ENCODE measurements around the gene CWC15. TPM values are rescaled to one million over a fixed set of nuclear protein-coding genes. Genes with fewer than 3 reads are reported as not detected.

CWC15 gene
- total RNA-seq, 4 donors from 2014 or later: 32.9 to 54.8 (median 44.1) TPM

- no peaks in the 10 kb centered on the region for H3K27me3 ChIP-seq
- ATAC-seq: no peak
- H3K9me3 ChIP-seq: no peaks in the 10 kb centered on the region
- H3K27ac ChIP-seq: peak overlapping the region in 3 of 4 donors; percentile 9 to 77 (median 68)
- H3K36me3 ChIP-seq: no peaks in the 10 kb centered on the region
- 90 to 100% methylated on average over 2 of the region's 2 CpGs for WGBS, 2 donors (ENCODE audit: low coverage in 1 of 2)
- no peak overlapping the region for H3K4me3 ChIP-seq
- TF ChIP-seq EP300 (IDR thresholded peaks at IDR 0.05) (no peak), CTCF (IDR thresholded peaks at IDR 0.05) (no peak), POLR2AphosphoS5 (IDR thresholded peaks at IDR 0.05) (no peak), POLR2A (IDR thresholded peaks at IDR 0.05) (no peak)
- peaks cover 5 to 26% (median 9%) of the 10 kb centered on the region in 3 donors for H3K4me1 ChIP-seq
These were observed 34.0 kb downstream of the CWC15 start for GRCh38 chr11:94939346-94939745.

- Histone ChIP-seq H3K36me3 (no peaks in the 10 kb centered on the region), H3K4me1 (peaks cover 8 to 36% (median 9%) of the 10 kb centered on the region in 3 donors), H3K27ac (peak overlapping the region; percentile 66 to 79 (median 72)), H3K4me3 (no peak overlapping the region), H3K9me3 (no peaks in the 10 kb centered on the region), H3K27me3 (no peaks in the 10 kb centered on the region)
- ATAC-seq: peak; percentile 89
- TF ChIP-seq CTCF (IDR thresholded peaks at IDR 0.05): no peak
- TF ChIP-seq EP300 (IDR thresholded peaks at IDR 0.05): no peak
- TF ChIP-seq POLR2AphosphoS5 (IDR thresholded peaks at IDR 0.05): peak; percentile 7
- WGBS, 2 donors (ENCODE audit: low coverage in 1 of 2): 1 to 3% methylated on average over 8 of the region's 9 CpGs
These were observed 35.0 kb downstream of the CWC15 start for GRCh38 chr11:94938095-94939055.

- Histone ChIP-seq H3K27me3 (no peaks in the 10 kb centered on the region), H3K36me3 (no peaks in the 10 kb centered on the region), H3K9me3 (no peaks in the 10 kb centered on the region), H3K4me1 (peaks cover 9 to 45% (median 13%) of the 10 kb centered on the region in 3 donors), H3K4me3 (no peak overlapping the region), H3K27ac (no peak overlapping the region)
- 77 to 91% methylated on average over 3 of the region's 3 CpGs for whole genome bisulfite sequencing, 2 donors (ENCODE audit: low coverage in 1 of 2)
- ATAC-seq: no peak
- TF ChIP-seq EP300 (IDR thresholded peaks at IDR 0.05): no peak
- no peak for TF ChIP-seq POLR2A (IDR thresholded peaks at IDR 0.05)
- no peak for TF ChIP-seq CTCF (IDR thresholded peaks at IDR 0.05)
- TF ChIP-seq POLR2AphosphoS5 (IDR thresholded peaks at IDR 0.05): no peak
These were observed 38.5 kb downstream of the CWC15 start for GRCh38 chr11:94934846-94935245.

DNA sequence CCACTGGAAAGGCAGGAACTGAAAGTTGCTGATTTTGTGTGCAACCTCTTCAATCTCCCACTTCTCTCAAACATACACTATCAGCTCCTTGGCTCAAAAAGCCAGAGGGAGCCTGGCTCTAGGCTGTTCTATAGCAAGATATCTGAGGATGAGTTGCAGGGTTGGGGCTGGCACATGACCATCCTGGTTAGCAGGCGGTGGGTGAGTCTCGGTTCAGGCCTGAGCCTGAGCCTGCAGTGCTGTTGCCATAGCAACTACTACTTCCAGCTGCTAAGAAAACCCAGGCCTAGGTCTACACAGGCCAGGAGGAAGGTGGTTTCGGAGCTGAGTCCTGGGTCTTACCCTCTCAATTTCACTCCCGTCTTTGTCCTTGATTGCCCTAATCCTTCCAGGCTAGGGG is 39.0 kb downstream of the CWC15 start:
- Histone ChIP-seq H3K27ac (peak overlapping the region in 2 of 4 donors; percentile 43 to 49), H3K4me1 (peaks cover 9 to 44% (median 13%) of the 10 kb centered on the region in 3 donors), H3K9me3 (no peaks in the 10 kb centered on the region), H3K27me3 (no peaks in the 10 kb centered on the region), H3K36me3 (no peaks in the 10 kb centered on the region), H3K4me3 (no peak overlapping the region)
- ATAC-seq: no peak
- TF ChIP-seq POLR2A (IDR thresholded peaks at IDR 0.05) (no peak), CTCF (IDR thresholded peaks at IDR 0.05) (no peak), EP300 (IDR thresholded peaks at IDR 0.05) (no peak), POLR2AphosphoS5 (IDR thresholded peaks at IDR 0.05) (no peak)
- WGBS, 2 donors (ENCODE audit: low coverage in 1 of 2): 62 to 81% methylated on average over 3 to 4 of the region's 4 CpGs

All from gastroesophageal sphincter (tissue), 4 donors.